GM12878 (cell line): ENCODE measurements around the gene CASR.

Source experiments
- BACH1 ChIP-seq: fragments of 450-650 bp; IDR thresholded peaks from 2 replicates; pipeline ENCODE4 v1.6.1; 2017; ENCODE audit warnings: mild to moderate bottlenecking, borderline replicate concordance
- HDAC2 ChIP-seq: fragments of 200-600 bp; sonication (generic); IDR thresholded peaks from 2 replicates; pipeline ENCODE4 v1.6.1; 2017
- NBN ChIP-seq: fragments of 450-650 bp; IDR thresholded peaks from 2 replicates; pipeline ENCODE4 v1.6.1; 2016
- NFYB ChIP-seq: IDR thresholded peaks from 2 replicates; pipeline ENCODE4 v1.6.1; 2011; ENCODE audit warnings: low read depth, mild to moderate bottlenecking, low read length, improper control_type of control experiment, moderate library complexity; ENCODE audit not compliant: insufficient read depth
- POLR2A ChIP-seq: IDR thresholded peaks from 2 replicates; pipeline ENCODE4 v1.6.1; 2011; ENCODE audit warnings: low read depth, mild to moderate bottlenecking, low read length

DNA sequence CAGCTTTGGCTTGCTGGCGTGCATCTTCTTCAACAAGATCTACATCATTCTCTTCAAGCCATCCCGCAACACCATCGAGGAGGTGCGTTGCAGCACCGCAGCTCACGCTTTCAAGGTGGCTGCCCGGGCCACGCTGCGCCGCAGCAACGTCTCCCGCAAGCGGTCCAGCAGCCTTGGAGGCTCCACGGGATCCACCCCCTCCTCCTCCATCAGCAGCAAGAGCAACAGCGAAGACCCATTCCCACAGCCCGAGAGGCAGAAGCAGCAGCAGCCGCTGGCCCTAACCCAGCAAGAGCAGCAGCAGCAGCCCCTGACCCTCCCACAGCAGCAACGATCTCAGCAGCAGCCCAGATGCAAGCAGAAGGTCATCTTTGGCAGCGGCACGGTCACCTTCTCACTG is 101.0 kb downstream of the CASR start:
- TF ChIP-seq NFYB (no peak), NBN (no peak), BACH1 (no peak), POLR2A (no peak), HDAC2 (no peak)
